ENCODE results near the gene IQCF5.
A peak's percentile ranks its signal among the peaks of the same experiment; 100 is the strongest.
"Not testable (repeated sequence)": the region's sequence is repeated elsewhere in the genome, so short reads cannot be mapped to it uniquely, and the experiment has no call there.

IQCF5 gene

GRCh38 chr3:51873253-51873766 lies 2.1 kb downstream of the IQCF5 start:
- no peak for DNase-seq (ENCODE audit: low spot score)
- in situ Hi-C loops (cut with MboI; ENCODE audit: low pct_unique_long_range_greater_than_20kb, low sequenced_read_pairs, unreplicated experiment): no loop called here
- TF ChIP-seq CTCF (IDR thresholded peaks at IDR 0.05; ENCODE audit: extremely low read depth, insufficient read depth, missing control alignments): no peak

GRCh38 chr3:51869304-51869703 lies 6.1 kb downstream of the IQCF5 start:
- DNase-seq (ENCODE audit: low spot score): no peak
- in situ Hi-C loops (cut with MboI; ENCODE audit: low pct_unique_long_range_greater_than_20kb, low sequenced_read_pairs, unreplicated experiment): no loop called here
- TF ChIP-seq CTCF (IDR thresholded peaks at IDR 0.05; ENCODE audit: extremely low read depth, insufficient read depth, missing control alignments): no peak

GRCh38 chr3:51868896-51869295 lies 6.5 kb downstream of the IQCF5 start:
- DNase-seq (ENCODE audit: low spot score); in situ Hi-C loops (cut with MboI; ENCODE audit: low pct_unique_long_range_greater_than_20kb, low sequenced_read_pairs, unreplicated experiment): not testable (repeated sequence)

- in situ Hi-C loops (cut with MboI; ENCODE audit: low pct_unique_long_range_greater_than_20kb, low sequenced_read_pairs, unreplicated experiment): no loop called here
- TF ChIP-seq CTCF (IDR thresholded peaks at IDR 0.05; ENCODE audit: extremely low read depth, insufficient read depth, missing control alignments): no peak
- DNase-seq (ENCODE audit: low spot score): no peak
These were observed 12.5 kb downstream of the IQCF5 start for GRCh38 chr3:51862886-51863285.

- in situ Hi-C loops (cut with MboI; ENCODE audit: low pct_unique_long_range_greater_than_20kb, low sequenced_read_pairs, unreplicated experiment): no loop called here
- peak; percentile 18 for DNase-seq (ENCODE audit: low spot score)
- no peak for TF ChIP-seq CTCF (IDR thresholded peaks at IDR 0.05; ENCODE audit: extremely low read depth, insufficient read depth, missing control alignments)
These were observed 14.4 kb downstream of the IQCF5 start, which contains the start of gene IQCF2 for GRCh38 chr3:51860703-51861665. Gene IQCF2 (plus strand): TSS chr3:51861615. CDS start chr3:51861667, 52 bp downstream.

- DNase-seq (ENCODE audit: low spot score); in situ Hi-C loops (cut with MboI; ENCODE audit: low pct_unique_long_range_greater_than_20kb, low sequenced_read_pairs, unreplicated experiment): not testable (repeated sequence)
These were observed 20.0 kb downstream of the IQCF5 start for GRCh38 chr3:51855411-51855810.

- DNase-seq (ENCODE audit: low spot score): no peak
- TF ChIP-seq CTCF (IDR thresholded peaks at IDR 0.05; ENCODE audit: extremely low read depth, insufficient read depth, missing control alignments): no peak
- in situ Hi-C loops (cut with MboI; ENCODE audit: low pct_unique_long_range_greater_than_20kb, low sequenced_read_pairs, unreplicated experiment): no loop called here
These were observed 30.3 kb downstream of the IQCF5 start for GRCh38 chr3:51845129-51845528.

Data from GM13977 (cell line).